Kidney tubule cell (primary cell): ENCODE data around the gene ZNF487.
"Not testable (repeated sequence)": the region's sequence is repeated elsewhere in the genome, so short reads cannot be mapped to it uniquely, and the experiment has no call there.

Source experiments
- DNase-seq: peaks from one replicate; pipeline ENCODE4 v3.0.0-alpha.2; 2018; ENCODE audit warnings: low spot score

ZNF487 gene

DNA sequence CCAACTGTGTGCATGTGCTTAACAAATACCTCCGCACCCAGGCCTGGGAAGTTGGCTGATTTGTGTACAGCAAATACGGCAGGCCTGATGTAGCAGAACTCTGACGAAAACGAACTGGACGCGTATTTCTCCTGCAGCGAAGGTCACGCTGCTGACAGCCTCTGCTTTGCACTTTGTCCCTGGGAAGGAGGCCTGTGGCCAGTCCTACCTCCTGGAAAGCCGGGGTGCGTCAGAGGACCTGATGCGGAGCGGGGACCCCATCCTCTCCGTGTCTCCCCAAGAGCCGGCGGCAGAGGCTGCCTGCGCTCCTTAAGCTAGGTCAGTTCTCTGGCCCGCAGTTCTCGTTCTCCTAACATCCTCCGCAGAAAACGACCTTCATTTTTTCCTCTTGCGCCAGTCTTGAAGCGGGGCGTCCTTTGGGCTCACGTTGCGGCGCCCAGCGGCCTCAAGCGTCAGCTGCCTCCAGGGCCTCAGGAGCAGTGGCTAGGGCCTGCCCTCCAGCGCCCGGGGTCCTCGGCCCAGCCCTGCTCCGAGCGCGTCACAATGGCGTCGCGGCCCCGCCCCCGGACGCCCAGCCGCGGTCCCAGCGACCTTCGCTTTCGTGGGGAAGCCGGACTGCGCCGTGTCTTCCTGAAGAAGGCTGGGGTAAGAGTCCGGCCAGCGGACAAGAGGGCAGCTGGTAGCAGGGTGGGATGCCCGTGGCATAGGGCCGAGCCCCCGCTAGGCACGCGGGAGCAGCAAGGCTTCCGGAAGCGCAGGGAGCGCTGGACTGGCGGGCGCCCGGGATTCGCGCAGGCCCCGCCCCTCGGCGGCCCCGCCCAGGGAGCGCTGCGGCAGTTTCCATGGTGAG is at the start of gene ZNF487:
Gene ZNF487 (plus strand): TSS at position 821 of the 850 bp plus-strand sequence. CDS start 38,703 bp downstream, outside the sequence.
- DNase-seq, result peak; percentile 93

DNA sequence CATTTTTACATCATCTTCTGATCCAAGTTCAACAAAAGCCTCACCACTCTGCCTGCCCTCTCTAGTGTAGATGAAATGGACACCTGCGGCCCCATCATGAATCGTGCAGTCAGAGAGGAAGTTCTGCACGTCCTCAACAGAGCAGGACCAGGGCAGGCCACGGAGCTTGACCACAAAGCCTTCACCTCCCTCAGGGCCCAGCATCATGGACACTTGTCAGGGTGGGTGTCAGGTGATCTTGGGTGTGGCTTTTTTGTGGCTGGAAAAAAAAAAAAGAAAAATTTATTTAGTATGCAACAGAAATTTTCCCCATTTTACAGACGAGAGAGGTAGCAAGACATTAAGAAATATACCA is 49.3 kb upstream of the ZNF487 start:
- no peak for DNase-seq

DNA sequence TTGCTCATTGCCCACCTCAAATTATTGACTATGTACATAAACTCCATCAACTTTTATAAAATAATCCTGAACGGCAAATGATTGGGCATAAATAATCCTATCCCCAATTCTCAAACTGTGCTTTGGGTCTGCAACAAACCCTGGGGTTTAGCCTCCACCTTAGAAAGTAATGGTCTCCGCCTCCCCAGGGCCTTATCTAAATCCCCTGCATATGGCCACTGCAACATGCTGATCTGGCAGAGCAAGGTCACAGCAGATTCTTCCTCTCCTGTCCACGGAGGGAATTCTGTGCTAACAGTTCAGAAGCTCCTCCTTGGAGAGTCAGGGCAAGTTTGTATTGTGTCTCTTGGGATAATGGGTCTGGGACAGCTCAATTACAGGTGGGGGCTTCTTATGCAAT is 47.0 kb upstream of the ZNF487 start:
- DNase-seq, result no peak

DNA sequence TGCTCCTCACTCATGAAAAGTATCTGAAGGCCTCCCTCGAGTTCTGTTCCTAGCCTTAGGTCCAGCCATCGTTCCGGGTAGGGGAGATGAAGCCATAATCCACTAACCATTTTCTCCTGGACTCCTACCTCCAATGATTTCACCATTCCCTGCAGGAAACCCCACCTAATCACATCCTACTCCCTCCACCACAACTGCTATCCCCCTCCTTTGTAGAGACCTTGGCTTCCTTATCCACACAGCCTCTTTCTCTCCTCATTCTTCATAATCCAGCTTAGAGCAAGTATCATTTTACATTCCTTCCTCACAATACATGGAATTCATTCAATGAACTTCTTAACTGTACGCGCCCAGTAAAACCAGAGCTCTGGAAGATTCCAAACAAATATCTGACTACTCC is 46.6 kb upstream of the ZNF487 start:
- DNase-seq, result no peak

DNA sequence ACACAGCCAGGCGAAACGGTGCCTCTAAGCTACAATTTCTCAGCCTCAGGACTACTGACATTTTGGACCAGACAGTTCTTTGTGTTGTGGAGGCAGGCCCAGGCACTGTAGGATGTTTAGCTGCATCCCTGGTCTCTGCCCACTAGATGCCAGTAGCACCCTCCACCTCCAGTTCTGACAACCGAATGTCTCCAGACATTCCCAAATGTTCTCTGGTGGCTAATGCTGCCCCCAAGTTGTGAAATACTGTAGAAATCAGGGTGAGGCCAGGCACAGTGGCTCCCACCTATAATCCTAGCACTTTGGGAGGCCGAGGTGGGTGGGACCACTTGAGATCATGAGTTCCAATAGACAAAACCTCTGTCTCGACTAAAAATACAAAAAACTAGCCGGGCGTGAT is 46.2 kb upstream of the ZNF487 start:
- DNase-seq, result peak; percentile 48

DNA sequence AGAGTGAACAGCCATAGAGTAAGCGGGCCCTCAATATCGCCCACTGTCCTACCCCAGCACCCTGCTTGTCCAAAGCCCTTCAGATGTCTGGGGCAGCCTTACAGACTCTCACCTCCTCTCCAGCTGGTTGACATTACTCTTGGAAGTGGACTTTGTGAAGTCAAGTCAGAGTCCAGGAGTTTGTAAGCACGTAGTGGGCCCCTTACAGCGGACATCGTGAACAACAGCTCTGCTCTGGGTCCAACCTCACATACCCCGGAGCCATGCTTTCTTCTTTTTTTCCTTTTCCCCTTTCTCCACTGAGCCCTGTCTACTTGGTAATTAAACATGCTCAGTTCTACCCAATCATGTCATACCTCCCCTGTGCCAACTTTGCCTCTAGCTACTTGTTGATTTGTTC is 45.4 kb upstream of the ZNF487 start:
- no peak for DNase-seq

DNA sequence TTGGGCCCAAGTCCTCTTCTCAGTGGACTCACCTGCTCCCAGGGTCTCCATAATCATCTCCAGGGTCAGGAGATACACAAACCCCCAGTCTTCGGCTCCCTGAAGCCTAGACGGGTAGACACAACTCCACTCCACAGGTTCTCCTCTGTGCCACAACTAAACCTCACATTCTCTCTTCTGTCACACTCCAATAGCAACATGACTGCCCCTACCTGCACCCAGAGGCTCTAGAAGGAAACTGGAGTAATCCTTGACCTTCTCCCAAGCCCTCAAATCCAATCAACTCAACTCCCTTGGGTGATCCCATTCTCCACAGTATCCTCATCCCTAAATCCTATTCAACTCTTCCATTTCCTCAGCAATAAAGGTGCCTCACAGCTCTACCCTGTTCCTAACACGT is 44.2 kb upstream of the ZNF487 start:
- DNase-seq, result no peak

DNA sequence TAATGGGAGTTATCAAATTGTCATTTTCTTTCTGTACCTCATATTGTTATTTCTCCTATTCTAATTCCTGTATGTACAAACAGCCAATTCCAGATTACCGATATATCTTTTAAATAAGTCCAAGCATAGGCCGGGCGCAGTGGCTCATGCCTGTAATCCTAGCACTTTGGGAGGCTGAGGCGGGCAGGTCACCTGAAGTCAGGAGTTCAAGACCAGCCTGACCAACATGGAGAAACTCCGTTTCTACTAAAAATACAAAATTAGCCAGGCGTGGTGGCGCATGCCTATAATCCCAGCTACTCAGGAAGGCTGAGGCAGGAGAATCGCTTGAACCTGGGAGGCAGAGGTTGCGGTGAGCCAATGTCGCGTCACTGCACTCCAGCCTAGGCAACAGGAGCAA is 43.7 kb upstream of the ZNF487 start:
- not testable (repeated sequence) for DNase-seq

DNA sequence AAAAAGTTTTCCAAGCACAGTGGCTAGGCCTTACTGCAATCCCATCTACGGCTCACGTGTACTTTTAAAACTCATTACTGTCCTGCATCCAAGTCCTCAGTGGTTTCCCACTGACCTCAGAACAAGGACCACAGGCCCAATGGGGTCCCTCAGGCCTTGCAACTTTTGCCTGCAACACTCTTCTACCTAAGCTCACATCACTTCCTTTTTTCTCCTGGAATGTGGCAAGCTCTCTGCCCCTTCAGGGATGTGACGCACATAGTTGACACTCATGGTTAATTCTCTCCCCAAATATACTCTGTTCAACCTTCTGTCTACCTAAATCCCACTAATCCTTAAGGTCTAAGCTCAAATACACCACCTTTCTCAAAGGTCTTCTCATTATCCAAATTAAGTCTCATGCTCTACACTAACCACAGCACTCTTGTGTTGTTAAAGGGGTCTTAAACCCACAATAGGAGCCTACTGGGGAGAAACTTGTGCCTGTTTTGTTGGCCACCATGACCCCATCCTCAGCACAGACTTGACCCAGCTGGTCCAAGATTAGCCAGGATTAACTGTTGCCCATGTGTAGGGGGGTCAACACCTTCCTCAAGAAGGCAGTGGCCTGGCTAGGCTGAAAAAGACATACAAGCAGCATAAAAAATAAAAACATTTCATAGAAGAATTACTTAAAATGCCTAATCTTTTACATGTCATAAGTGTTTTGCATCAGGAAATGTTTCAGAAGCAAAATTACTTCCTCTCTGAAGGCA is 43.1 kb upstream of the ZNF487 start:
- DNase-seq, result no peak

DNA sequence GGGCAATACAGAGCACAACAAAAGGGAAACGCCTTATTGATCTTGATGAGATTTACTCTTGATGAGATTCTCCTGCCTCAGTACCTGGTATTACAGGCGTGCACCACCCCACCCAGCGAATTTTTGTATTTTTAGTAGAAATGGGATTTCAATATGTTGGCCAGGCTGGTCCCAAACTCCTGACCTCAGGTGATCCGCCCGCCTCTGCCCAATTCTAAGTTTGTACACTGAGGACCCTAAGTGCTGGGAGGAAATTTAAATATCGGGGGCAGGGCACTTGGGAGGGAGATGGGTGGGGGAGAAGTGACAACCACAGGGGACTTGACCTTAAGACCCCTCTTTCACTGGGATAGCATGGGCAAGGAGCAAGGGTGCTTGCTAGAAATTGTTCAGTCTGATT is 42.0 kb upstream of the ZNF487 start:
- no peak for DNase-seq

DNA sequence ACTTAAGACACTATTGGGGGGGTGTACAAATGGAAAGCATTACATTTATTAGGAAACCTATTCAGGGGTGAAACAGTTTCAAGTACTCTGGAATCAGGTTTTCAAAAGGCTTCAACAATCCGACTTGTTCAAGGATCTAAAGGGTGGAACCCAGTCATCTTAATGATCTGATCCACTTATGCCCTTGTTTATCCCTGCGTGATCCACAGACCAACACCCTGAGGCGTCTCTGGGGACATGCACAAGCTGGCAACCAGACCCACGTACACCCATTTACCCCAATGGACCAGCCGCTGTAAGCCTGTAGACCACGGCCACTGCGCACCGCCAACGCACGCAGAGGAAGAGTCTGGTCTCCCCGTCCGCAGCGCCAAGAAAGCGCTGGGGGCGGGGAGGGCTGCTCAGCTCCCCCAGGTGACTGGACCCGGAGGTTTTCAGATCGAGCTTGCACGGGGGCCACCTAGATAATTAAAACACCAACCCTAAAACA is 41.3 kb upstream of the ZNF487 start:
- peak; percentile 51 for DNase-seq

DNA sequence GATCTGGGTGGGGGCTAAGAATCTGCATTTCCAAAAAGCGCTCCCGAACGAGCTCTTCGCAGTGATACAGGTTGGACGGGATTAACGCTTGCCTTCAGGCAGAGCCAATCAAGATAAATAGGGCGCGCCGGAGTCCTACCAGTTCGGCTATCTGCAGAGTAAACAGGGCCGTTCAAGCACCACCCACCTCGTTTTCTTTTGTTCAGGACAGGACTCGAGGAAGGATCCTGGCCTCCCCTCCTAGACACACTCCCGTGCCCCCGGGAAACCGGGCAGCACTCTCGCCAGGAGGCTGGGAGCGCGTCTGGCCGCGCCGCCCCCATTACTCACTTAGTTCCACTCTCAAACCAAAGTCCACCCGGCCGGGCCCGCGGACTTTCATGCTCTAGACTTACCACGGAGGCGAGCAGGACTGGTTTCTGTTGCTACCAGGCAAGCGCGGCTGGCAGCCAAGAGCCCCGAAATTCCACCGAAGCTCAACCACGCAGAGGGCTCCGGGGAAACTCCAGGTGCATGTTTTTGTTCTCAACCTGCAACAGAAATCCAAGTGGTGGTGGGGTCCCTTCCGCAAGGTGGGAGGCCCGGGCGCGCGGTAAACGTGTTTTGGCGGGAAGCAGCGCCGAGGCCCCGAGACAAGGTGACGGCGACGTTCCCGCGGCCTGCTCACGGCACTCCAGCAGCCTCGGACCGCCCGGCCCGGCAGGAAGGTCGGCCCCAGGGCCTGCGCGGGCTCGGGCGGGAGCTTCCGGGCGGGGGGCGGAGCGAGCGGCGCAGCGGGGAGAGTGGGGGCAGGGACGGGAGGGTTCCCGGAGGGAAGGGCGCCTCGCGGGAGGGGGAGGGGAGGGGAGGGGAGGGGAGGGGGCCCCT is 40.6 kb upstream of the ZNF487 start:
- DNase-seq, result peak; percentile 82

DNA sequence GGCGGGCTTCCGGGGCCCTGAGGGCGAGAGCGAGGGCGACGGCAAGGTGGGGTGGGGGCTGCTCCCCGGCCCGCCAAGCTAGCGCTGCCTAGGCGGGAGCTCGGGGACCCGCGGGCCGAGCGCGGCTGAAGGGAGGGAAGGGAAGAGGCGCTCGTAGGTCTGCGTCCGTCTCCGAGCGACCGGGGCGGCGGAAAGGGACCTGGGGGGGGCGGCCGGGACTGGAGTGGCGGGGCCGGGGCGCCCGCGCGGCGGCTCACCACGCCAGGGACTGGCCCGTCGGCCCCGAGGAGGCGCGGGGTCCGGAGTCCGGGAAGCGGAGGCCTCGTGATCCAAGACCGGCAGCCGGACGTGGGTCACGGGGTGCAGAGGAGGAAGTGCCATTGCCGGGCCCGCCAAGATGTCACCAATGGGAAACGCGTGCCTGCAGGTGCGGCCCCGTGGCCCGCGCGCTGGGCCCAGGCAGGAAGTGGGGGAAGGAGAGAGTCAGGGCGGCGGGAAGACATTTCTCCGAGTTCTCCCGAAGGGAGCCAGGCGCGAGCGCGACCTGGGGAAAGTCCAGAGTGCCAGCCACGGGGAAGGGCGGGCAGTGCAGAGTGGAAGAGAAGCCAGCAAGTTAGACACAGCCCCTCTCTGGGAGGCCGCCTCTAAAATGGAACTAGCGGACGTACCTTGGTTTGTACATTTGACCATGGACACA is 39.8 kb upstream of the ZNF487 start:
- DNase-seq, result peak; percentile 96

DNA sequence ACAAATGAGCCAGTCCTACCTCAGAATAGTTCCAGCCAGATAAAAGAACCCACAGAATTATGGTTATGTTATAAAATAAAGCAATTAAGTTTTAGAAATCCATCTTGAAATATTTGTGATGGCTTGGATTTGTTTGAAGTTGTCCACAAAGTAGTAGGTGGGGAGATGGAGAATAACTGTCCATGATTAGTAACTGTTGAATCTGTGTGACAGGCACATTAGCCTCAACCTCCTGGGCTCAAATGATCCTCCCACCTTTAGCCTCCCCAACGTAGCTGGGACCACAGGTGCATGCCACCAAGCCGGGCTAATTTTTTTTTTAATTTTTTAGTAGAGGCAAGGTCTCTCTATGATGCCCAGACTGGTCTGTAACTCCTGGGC is 38.0 kb upstream of the ZNF487 start:
- DNase-seq, result no peak

DNA sequence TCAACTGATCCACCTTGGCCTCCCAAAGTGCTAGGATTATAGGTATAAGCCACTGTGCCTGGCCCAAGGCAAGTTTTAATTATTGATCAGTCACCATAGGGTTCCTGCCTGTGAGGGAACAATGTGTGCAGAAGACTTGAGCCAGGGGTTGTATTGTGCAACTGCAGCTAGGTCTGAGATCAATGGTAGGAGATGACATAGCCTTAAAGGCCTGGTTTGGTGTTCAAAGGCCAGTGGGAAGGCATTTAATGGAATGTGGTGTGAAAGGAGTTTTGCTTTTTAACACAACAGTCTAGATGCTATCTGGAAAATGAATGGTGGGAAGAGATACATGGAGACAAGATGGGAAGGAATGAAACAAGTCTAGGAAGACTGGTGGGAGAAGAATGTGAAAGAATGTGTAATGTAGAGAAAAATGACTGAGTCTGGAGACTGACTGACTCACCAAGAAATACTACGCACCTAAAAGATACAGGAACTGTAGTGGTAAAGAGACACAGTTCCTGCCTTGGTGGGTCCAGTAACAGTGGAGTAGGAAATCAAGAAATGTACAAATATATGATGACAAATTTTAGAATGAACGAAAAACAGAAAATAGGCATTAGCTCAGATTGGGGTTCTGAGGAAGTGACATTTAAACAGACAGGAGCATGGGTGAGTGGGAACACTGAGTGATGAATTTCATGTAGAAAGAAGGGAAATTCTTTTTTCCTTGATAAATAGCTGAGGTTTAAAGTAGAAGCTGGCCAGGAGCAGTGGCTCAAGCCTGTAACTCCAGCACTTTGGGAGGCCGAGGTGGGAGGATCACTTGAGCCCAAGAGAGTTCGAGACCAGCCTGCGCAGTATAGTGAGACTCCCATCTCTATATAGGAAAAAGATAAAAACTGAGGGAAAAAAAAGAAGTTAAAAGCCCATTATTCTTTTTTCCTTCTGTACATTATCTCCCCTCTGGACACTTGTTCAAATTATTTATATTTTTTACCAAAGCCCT is 37.3 kb upstream of the ZNF487 start:
- peak; percentile 17 for DNase-seq

DNA sequence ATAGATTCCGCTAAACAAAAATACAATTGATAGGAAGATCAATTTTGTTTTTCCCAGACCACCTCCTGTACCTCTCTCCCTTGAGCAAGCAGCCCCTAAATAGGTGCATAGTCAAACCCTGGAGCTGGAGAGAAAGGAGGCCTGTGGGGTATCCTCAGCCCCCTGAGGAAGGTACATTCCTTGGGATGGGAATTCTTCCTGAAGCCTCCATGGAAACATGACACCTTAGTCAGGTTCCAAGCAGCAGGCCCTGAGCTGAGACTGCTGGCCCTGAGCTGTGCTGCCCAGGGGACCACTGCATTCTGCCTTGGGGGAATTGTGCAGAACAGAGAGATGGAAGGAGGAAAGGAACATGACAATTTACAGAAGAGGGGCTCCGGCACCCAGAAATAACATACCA is 35.3 kb upstream of the ZNF487 start:
- no peak for DNase-seq

DNA sequence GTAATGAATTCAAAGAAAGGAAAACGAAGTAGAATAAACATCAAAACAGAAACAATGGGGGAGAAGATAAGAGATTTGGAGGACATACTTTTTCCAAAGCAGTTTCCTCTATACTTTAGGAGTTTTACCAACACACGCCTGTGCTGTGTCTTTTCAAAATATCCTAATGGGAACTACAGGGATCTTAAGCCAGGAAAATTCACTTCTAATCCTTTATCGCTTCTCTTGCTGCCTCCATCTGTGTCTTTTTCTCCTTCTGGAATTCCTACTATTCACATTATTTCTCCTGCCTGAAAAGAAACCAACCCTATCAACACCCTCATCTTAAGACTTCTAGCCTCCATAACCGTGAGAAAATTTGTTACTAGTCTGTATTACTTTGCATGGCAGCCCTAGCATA is 34.7 kb upstream of the ZNF487 start:
- no peak for DNase-seq

DNA sequence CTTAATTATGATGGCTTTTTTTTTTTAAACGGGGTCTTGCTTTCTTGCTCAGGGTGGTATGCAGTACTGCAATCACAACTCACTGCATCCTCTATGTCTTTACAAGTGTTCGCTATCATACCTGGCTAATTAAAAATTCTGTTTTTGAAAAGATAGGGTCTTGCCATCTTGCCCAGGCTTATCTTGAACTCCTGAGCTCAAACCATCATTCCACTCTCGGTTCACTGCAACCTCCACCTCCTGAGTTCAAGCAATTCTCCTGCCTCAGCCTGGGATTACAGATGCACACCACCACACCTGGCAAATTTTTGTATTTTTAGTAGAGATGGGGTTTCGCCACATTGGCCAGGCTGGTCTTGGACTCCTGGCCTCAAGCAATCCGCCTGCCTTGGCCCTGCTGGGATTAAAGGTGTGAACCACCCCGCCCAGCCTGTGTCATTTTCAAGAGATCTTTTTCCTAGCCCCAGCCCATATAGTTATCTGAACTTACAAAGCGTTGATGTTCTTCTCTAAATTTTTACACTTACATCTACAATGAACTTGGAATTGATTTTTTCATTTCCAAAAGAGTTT is 33.9 kb upstream of the ZNF487 start:
- no peak for DNase-seq

DNA sequence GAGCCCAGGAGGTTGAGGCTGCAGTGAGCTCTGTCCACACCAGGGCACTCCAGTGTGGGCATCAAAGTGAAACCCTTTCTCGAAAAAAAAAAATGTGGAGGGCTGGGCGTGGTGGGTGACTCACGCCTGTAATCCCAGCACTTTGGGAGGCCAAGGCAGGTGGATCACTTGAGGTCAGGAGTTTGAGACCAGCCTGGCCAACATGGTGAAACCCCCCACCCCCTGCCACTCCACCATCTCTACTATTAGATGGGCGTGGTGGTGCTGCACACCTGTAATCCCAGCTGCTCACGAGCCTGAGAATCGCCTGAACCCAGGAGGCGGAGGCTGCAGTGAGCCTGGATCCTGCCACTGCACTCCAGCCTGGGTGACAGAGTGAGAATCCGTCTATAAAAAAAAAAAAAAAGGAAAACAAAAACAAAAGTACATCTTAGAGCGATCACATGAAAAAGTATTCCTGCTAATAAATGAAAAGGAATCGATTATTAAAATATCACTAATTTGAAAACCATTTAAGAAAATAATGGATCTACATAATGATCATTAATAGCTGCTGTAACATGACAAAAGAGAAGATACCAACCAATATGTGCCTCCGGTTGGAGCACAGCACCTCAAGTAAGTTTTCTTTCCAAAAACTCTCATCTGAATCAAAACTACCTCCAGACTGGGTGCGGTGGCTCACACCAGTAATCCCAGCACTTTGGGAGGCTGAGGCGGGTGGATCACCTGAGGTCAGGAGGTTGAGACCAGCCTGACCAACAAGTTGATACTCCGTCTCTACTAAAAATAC is 32.8 kb upstream of the ZNF487 start:
- DNase-seq, result peak; percentile 52
